Mesodermal cell (in vitro differentiated cells): ENCODE data around the gene FBXO33.

Experiments used
- H3K27ac ChIP-seq: 2 replicates; pipeline ENCODE4 v1.7.0; 2013; ENCODE audit warnings: mild to moderate bottlenecking, low read depth, low read length, moderate library complexity; ENCODE audit not compliant: severe bottlenecking
- H3K36me3 ChIP-seq: 2 replicates; pipeline ENCODE4 v1.7.1; 2013; ENCODE audit warnings: mild to moderate bottlenecking, low read length, moderate library complexity; ENCODE audit not compliant: control insufficient read depth, insufficient read depth
- H3K4me1 ChIP-seq: one replicate; pipeline ENCODE4 v1.7.1; 2013; ENCODE audit warnings: mild to moderate bottlenecking, low read length; ENCODE audit not compliant: insufficient read depth, control insufficient read depth, poor library complexity, severe bottlenecking
- H3K4me3 ChIP-seq: 2 replicates; pipeline ENCODE4 v1.7.0; 2013; ENCODE audit warnings: low read length, control low read depth, mild to moderate bottlenecking; ENCODE audit not compliant: insufficient read depth, poor library complexity, severe bottlenecking; ENCODE audit errors: extremely low read depth
- H3K9me3 ChIP-seq: 2 replicates; pipeline ENCODE4 v1.7.1; 2013; ENCODE audit warnings: mild to moderate bottlenecking, low read length, moderate library complexity; ENCODE audit not compliant: control insufficient read depth
- WGBS, 2 experiments: methylation state at CpG; one replicate each; pipeline ENCODE4 v1.1.5; 2013; ENCODE audit warnings: missing lambda C conversion rate in 2 of 2; ENCODE audit not compliant: insufficient coverage in 2 of 2; 5-methylcytosine and 5-hydroxymethylcytosine counted together

Gene FBXO33

GRCh38 chr14:39350866-39351265, 81.4 kb downstream of the FBXO33 start:
- Histone ChIP-seq H3K4me3 (no peak overlapping the region), H3K36me3 (peaks cover 5% of the 10 kb centered on the region), H3K27ac (no peak overlapping the region), H3K4me1 (no peaks in the 10 kb centered on the region), H3K9me3 (no peaks in the 10 kb centered on the region)
- WGBS, 2 experiments: no CpG with 5 or more reads among the region's 3 CpGs
